Measurements from ENCODE around the gene D2HGDH. TPM values are rescaled to one million over a fixed set of nuclear protein-coding genes. Genes with fewer than 3 reads are reported as not detected.

The D2HGDH gene
- total and polyA plus RNA-seq, 2 of the 8 experiments (the other 6 are each of a cell fraction or from before 2014, with no cell fraction given), result 3.4 to 8.1 TPM

DNA sequence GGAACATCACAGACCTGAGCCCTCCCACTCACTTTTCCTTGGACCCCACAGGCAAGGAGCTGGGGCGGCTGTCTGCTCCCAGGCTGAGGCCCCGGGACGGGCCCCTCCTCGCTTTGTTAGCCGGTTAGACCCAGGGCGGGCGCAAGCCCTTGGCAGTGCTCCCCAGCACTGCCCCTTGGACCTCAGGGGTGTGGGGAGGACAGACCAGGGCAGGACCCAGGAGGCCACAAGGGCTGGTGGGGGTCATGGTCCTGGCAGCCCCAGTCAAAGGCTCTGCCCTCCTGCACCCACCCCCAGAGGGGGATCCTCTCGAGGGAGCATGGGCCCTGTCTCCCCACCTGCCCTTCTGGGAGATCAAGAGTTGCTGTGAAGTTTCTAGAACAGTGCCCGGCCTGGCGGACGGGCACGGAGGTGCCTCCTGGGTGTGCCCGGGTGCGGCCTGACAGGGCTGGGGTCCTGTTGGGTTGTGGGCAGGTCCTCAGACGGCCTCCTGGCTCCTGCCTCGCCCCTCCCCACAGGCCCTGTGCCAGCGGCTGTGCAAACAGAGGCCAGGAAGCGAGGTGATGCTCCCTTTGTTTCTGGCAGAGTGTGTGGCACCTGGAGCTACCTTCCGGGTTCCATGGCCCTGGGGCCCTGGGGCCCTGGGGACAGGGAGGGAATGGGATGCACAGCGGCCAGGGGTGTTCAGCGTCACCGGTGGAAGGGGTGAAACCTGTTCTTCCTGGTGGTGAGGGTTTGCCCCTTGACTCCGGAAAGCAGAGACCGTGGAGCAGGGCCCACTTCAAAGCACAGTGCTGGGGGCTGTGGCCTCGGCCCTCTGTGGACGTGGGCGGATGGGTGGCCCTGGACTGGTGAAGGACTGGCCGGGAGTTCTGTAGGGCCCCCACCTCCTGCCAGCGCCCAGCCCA, 39.3 kb downstream of the D2HGDH start (continued):
- TF ChIP-seq CHD7 (IDR thresholded peaks at IDR 0.05; ENCODE audit: insufficient replicate concordance, low read length), result no peak
- no peak for TF ChIP-seq EGR1 (IDR thresholded peaks at IDR 0.05; ENCODE audit: borderline replicate concordance, low read depth, low read length)
- TF ChIP-seq CTBP2 (IDR thresholded peaks at IDR 0.05; ENCODE audit: borderline replicate concordance, insufficient read depth, insufficient read length, low read length), result no peak
- TF ChIP-seq BCL11A (IDR thresholded peaks at IDR 0.05; ENCODE audit: low read depth in 2 of 2, low read length in 2 of 2), result no peak
- TF ChIP-seq RXRA (IDR thresholded peaks at IDR 0.05; ENCODE audit: insufficient read depth, low read depth, low read length), result no peak
- no peak for TF ChIP-seq BRCA1 (IDR thresholded peaks at IDR 0.05; ENCODE audit: low read depth, low read length)
- TF ChIP-seq CREB1 (IDR thresholded peaks at IDR 0.05), result no peak
- TF ChIP-seq FOSL1 (IDR thresholded peaks at IDR 0.05; ENCODE audit: insufficient read depth, low read depth, low read length), result no peak
- no peak for TF ChIP-seq TEAD4 (IDR thresholded peaks at IDR 0.05; ENCODE audit: low read depth, low read length)
- no peak for TF ChIP-seq NRF1 (IDR thresholded peaks at IDR 0.05; ENCODE audit: low read depth, low read length)
